NCI-H146 treated with DMSO at 0.1 percent for 48 hours (cell line): ENCODE data around the gene SDF2.
"Not testable (repeated sequence)": the region's sequence is repeated elsewhere in the genome, so short reads cannot be mapped to it uniquely, and the experiment has no call there.

ENCODE experiments used
- DNase-seq: peaks from one replicate; lab custom pipeline; 2025; ENCODE audit not compliant: unreplicated experiment; lab: John Stamatoyannopoulos, UW

Gene SDF2

GRCh38 chr17:28685366-28685765, 23.7 kb upstream of the SDF2 start:
- DNase-seq, result no peak

DNA sequence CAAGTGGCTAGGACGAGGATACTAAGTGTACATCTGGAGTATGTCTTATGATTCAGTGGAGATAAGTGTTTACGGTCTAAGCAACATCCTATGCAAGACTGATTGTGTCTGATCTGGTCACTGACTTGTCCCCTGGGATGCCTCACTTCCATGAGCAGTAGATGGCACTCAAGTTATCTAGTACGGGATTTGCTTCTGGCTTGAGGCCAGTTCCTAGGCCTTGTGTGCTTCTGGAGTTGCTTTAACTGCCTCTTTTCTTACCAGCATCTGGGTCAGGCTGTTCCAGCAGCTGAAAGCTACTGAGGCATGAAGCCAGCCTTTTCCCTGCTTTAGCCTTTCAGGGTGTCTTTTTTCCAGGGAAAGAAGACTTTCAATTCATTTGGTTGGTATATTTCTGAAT, 23.3 kb upstream of the SDF2 start:
- DNase-seq, result no peak

DNA sequence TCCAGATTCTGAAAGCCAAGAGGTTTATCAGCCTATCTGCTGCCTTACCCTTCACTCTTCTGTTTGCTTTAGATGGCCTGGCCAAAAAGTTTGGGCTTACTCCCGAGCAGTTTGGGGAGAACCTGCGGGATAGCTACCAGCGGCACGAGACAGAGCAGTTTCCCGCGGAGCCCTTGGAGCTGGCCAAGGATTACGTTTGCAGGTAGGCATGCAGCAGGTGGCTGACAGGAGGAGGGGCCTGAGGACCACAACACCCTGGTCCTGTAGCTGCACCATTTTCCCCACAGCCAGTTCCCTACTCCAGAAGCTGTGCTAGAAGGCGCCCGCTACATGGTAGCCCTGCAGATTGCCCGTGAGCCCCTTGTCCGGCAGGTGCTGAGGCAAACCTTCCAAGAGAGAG, 20.9 kb upstream of the SDF2 start:
- DNase-seq, result no peak

DNA sequence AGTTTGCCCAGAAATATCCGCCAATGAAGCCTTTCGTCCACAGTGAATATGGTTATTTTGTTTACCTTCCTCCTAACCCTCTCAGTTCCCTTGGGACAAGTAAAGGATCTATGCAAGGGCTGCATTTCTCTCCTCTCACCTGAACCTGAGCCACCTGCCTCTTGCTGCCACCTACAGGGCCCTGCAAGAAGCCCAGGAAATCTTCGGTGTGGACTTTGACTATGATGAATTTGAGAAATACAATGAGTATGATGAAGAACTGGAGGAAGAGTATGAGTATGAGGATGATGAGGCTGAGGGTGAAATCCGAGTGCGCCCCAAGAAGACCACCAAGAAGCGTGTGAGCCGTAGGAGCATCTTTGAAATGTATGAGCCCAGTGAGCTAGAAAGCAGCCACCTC, 14.3 kb upstream of the SDF2 start:
- DNase-seq, result no peak

- no peak for DNase-seq
Measured at GRCh38 chr17:28675490-28675889, 13.8 kb upstream of the SDF2 start.

- no peak for DNase-seq
Measured at GRCh38 chr17:28669918-28670317, 8.2 kb upstream of the SDF2 start.

DNA sequence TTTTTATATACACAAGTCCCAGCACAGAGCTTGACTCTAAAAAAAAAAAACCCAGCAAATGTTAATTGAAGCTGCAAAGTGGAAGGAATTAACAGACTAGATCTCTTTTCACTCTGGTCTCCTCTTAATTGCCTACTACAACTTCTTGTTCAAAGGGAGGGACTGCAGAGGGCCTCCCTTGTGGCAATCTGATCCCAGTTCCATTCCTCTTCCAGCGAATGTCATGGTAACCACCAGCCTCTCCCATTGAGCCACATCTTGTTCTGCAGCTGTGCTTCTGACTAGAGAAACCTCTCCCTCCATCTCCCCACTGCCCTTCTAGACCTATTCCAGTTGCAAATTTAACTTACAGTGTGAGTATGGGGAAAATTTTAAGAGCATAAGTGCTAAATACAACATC, 6.2 kb upstream of the SDF2 start:
- DNase-seq, result no peak

DNA sequence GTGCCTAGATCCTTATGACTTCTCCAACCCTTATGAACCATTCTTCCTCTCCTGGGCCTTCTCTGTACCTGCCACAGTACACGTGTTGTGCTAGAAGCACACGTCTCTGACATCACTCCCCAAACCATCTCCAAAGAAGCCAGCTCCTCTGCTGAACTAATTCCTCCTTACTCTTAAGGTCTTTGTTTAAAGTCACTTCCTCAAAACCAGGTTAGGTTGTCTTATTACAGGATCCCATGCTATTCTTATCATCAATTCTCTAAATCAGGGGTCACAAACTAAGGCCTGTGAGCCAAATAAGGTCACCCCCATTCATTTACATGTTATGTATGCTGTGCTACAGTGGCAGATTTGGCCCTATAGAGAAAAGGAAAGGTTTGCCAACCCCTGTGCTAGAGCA, 4.3 kb upstream of the SDF2 start:
- DNase-seq, result no peak

DNA sequence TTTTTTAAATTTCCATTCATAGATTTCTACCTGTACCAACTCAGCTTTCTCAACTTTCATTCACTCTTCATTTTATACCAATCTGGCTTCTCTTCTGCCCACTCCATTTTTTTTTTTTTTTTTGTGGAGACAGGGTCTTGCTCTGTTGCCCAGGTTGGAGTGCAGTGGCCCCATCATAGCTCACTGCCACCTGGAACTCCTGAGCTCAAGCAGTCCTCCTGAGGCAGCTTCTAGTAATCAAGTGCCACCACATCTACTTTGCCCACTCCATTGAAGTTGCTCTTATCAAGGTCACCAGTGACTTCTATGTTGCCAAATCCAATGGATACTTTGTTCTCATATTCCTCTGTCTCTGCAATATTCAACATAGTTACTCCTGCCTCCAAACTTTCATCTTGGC, 2.0 kb upstream of the SDF2 start:
- no peak for DNase-seq

DNA sequence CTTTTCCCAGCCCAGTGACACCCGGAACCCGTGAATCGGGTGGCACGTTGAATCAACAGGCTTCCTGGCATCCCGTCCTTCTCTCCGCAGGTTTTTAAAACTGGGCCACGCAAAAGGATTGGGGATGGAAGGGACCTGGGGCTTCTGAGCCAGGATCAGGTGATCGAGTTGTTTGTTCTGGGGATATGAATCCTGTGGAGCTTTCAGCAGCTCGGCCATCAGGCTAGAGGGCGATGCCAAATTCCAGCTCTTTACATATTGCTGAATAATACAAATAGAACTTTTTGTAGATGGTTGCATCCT, 772 bp upstream of the SDF2 start:
- DNase-seq, result no peak

GRCh38 chr17:28659497-28659881, 2.2 kb downstream of the SDF2 start:
- DNase-seq, result not testable (repeated sequence)

DNA sequence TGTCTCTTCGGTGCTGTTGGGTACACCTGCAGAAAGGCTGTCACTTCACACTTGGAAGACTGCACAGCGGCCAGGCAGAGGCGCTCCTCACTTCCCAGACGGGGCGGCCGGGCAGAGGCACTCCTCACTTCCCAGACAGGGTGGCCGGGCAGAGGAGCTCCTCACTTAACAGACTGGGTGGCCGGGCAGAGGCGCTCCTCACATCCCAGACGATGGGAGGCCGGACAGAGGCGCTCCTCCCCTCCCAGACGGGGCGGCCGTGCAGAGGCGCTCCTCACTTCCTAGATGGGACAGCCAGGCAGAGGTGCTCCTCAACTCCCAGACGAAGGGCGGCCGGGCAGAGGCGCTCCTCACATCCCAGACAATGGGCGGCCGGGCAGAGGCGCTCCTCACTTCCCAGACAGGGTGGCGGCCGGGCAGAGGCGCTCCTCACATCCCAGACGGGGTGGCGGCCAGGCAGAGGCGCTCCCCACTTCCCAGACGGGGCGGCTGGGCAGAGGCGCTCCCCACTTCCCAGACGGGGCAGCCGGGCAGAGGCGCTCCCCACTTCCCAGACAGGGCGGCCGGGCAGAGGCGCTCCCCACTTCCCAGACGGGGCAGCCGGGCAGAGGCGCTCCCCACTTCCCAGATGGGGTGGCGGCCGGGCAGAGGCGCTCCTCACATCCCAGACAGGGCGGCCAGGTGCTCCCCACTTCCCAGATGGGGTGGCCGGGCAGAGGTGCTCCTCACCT, 2.8 kb downstream of the SDF2 start:
- not testable (repeated sequence) for DNase-seq

DNA sequence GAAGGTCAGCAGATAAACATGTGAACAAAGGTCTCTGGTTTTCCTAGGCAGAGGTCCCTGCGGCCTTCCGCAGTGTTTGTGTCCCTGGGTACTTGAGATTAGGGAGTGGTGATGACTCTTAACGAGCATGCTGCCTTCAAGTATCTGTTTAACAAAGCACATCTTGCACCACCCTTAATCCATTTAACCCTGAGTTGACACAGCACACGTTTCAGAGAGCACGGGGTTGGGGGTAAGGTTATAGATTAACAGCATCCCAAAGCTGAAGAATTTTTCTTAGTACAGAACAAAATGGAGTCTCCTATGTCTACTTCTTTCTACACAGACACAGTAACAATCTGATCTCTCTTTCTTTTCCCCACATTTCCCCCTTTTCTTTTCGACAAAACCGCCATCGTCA, 3.4 kb downstream of the SDF2 start:
- DNase-seq, result not testable (repeated sequence)

- DNase-seq, result no peak
Measured at GRCh38 chr17:28657756-28658155, 4.0 kb downstream of the SDF2 start.

- no peak for DNase-seq
Measured at GRCh38 chr17:28655160-28655559, 6.5 kb downstream of the SDF2 start.

GRCh38 chr17:28648698-28649097, 13.0 kb downstream of the SDF2 start:
- no peak for DNase-seq

GRCh38 chr17:28646039-28646754, 15.5 kb downstream of the SDF2 start:
- no peak for DNase-seq

DNA sequence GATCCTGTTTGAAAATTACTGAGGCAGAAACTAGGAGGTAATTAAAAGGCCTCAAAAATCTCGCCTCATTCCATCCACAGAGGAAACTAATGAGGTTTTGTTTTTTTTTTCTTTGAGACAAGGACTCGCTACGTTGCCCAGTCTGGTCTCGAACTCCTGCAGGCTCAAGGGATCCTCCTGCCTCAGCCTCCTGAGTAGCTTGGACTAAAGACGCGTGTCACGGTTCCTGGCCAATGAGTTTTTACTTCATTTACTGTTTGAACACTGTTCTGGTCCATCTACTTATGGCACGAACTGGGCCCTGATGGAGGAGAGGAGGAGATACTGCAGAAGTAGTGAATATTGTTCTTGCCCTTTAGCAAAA, 16.1 kb downstream of the SDF2 start:
- DNase-seq, result no peak

GRCh38 chr17:28644787-28645575, 16.7 kb downstream of the SDF2 start, which contains the start of gene BLTP2:
Gene BLTP2 (minus strand): TSS chr17:28645158. CDS start chr17:28645056, 102 bp downstream.
- peak; percentile 80 for DNase-seq

DNA sequence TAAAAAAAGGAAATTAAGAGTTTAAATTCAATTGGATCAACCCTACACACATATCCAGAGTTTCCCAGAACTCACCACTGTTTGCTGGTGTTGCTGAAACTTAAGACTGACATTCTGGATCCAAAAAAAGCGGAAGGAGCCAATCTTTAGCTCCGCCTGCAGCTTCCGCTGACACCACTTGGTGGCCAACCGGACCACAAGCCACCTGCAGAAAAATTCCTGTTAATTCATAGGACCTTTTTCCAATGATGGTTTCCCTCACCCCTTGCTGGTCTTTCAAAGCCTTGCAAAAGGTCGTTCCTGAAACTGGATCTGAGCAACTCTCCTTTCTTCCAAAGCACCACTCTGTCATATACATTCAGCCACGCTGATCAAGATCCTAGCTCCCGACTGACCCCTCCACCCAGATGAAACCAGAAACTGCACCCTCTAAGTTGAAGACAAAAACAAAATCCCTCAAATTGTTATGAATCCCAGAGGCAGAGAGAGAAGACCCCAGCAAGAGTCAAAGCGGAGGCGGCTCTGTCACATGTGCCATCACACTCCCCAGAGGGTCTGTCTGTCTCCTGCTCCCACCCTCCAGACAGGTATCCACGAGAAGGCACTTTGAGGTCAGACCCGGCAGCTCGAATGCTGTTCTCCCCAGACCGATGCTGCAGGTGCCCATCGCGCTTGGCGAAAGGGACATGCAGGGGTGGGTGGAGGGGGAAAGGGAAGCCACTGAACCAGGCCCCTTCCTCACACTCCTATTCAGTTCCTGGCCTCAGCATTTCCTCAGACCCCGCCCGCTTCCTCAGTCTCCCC, 17.5 kb downstream of the SDF2 start:
- no peak for DNase-seq

DNA sequence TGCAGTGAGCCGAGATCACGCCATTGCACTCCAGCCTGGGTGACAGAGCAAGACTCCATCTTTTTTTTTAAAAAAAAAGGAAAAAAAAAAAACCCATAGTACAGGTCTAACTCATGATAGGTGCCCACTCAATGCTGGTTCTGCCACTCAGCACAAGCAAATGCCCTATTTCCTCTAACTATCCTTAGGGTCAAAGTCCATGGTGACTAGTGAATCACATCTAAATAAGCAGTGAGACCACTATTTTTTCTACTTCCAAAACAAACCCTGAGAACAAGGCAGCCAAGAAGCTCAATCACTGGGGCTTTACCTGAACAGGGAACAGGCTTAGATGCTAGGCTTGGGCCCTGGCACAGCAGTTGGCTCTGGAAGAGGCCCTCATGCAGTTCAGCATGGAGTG, 20.1 kb downstream of the SDF2 start:
- no peak for DNase-seq
